Right lobe of liver (tissue), 6 donors: ENCODE measurements around the gene GRAMD4. TPM values are rescaled to one million over a fixed set of nuclear protein-coding genes. Genes with fewer than 3 reads are reported as not detected.

Source experiments
- ATAC-seq, 4 donors: fragments of 200-7000 bp; cut with Tn5 transposase; one replicate each; pipeline ENCODE4 v1.9.1; 2020; ENCODE audit warnings: mild to moderate bottlenecking in 4 of 4, moderate library complexity in 4 of 4
- DNase-seq, 3 donors: peaks; one replicate each; pipeline ENCODE4 v3.0.0-alpha.2; 2020
- H3K27ac ChIP-seq, 3 donors: fragments of 200-600 bp; one replicate each; pipeline ENCODE4 v1.8.0; 2022
- H3K27me3 ChIP-seq, 2 donors: fragments of 200-600 bp; one replicate each; pipeline ENCODE4 v1.8.0; 2022
- H3K36me3 ChIP-seq, 4 donors: fragments of 200-600 bp; sonication (generic) in 1 of 4; one replicate each; pipeline versions ENCODE4 v1.5.1 to v1.8.0; 2017 to 2022; ENCODE audit warnings: control low read depth in 1 of 4
- H3K4me1 ChIP-seq, 4 donors: fragments of 200-600 bp; sonication (generic) in 1 of 4; one replicate each; pipeline versions ENCODE4 v1.5.1 to v1.8.0; 2017 to 2022; ENCODE audit warnings: control low read depth in 1 of 4
- H3K4me3 ChIP-seq, 3 donors: fragments of 200-600 bp; one replicate each; pipeline ENCODE4 v1.8.0; 2022
- H3K9me3 ChIP-seq, 4 donors: fragments of 200-600 bp; sonication (generic) in 1 of 4; one replicate each; pipeline versions ENCODE4 v1.5.1 to v1.8.0; 2017 to 2022; ENCODE audit warnings: control low read depth in 1 of 4
- CTCF ChIP-seq, 4 donors: fragments of 200-600 bp in 3 of 4; fragments of 450-650 bp in 1 of 4; IDR thresholded peaks; one replicate each; pipeline versions ENCODE4 v1.5.1 to v1.8.0; 2016 to 2022; ENCODE audit warnings: antibody characterized with exemption in 4 of 4, mild to moderate bottlenecking in 2 of 4
- POLR2A ChIP-seq: fragments of 450-650 bp; IDR thresholded peaks from one replicate; pipeline ENCODE4 v1.6.1; 2017; ENCODE audit warnings: antibody characterized with exemption, mild to moderate bottlenecking
- WGBS: methylation state at CpG from one replicate; pipeline ENCODE4 v1.1.6; 2018; ENCODE audit warnings: low coverage, low lambda C conversion rate; ENCODE audit not compliant: insufficient coverage; ENCODE audit errors: missing lambda C conversion rate; 5-methylcytosine and 5-hydroxymethylcytosine counted together
- intact Hi-C, 2 donors: fragments of 100-400 bp; cut with DNase I; formaldehyde crosslinking; loops; one replicate each; pipeline versions ENCODE4 v1.11.2 to v1.14.1; 2022
- total RNA-seq, 6 experiments: library from RNA; depleted of rRNA in 2 of 6; stranded (reverse); fragments of >200 nt in 2 of 6; fragmentation: NEBNext Ultra II Directional in 3 of 6; extraction: Animal tissue kit (Norgen Biotek cat#: 25700) in 3 of 6; gene quantifications; one replicate each; pipeline versions ENCODE4 v1.1.0 to v1.2.4, GENCODE V29; 2016 to 2023
- donor health status: DM: no; HTN: yes; CAD: no.
- donor health status: DM: no; HTN: no; CAD: no.
- donor health status: DM: no; HTN: no; CAD: no.
- donor health status: DM: no; HTN: yes; CAD: no.
- donor health status: DM: no; HTN: yes; CAD: no.

Gene GRAMD4
- total RNA-seq, 6 experiments from 2014 or later: 29.7 to 72.0 (median 34.8) TPM

GRCh38 chr22:46660604-46661201 lies 40.5 kb downstream of the GRAMD4 start:
- no peaks in the 10 kb centered on the region for H3K9me3 ChIP-seq
- H3K4me1 ChIP-seq: peaks cover 0 to 31% (median 13%) of the 10 kb centered on the region in 4 donors
- no peak overlapping the region for H3K4me3 ChIP-seq
- DNase-seq (peak in 2 of 3 donors; percentile 74 to 81), ATAC-seq (peak; percentile 26 to 79 (median 73))
- peaks cover under 1 to 26% (median 13%) of the 10 kb centered on the region in 4 donors for H3K36me3 ChIP-seq
- intact Hi-C loops: no loop called here
- WGBS: 15% methylated on average over 11 of the region's 11 CpGs
- TF ChIP-seq CTCF (IDR thresholded peaks at IDR 0.05) (peak in 1 of 4 donors; percentile 15), POLR2A (no peak)
- no peaks in the 10 kb centered on the region for H3K27me3 ChIP-seq
- H3K27ac ChIP-seq: peak overlapping the region; percentile 46 to 88 (median 57)

DNA sequence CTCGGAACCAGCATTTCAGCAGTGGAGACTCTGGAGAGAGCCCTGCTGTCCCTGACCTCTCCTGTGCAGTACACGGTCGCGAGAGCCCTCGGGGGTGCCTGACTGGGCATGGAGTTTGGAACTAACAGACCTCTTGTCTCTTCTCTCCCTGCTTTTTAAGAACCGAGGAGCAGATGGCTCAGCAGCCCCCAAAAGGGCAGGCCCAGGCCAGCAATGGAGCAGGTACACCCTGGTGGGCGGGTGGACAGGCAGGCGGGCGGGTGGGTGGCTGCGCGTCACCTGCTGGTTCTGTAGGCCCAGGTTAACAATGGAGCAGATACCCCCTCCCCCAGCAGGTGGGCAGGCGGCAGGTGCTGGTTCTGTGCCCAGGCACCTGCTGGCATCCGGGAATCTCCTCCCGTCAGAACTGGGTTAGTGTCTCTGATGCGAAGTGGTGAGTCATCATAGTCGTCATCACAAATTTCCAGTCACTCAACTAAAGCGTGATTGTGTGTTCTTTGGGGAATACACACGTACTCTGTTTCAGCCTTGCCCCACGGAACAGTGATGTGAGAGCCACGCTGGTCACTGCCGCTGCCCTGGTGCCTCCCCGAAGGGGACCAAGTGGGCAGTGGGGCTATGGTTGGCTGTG lies 41.1 kb downstream of the GRAMD4 start:
- Histone ChIP-seq H3K4me3 (no peak overlapping the region), H3K4me1 (peaks cover 0 to 24% (median 10%) of the 10 kb centered on the region in 4 donors), H3K9me3 (no peaks in the 10 kb centered on the region), H3K27ac (peak overlapping the region; percentile 46 to 88 (median 57)), H3K36me3 (peaks cover 2 to 31% (median 16%) of the 10 kb centered on the region in 4 donors), H3K27me3 (no peaks in the 10 kb centered on the region)
- TF ChIP-seq POLR2A: no peak
- no peak for TF ChIP-seq CTCF (IDR thresholded peaks at IDR 0.05)
- DNase-seq: peak in 1 of 3 donors; percentile 65
- WGBS: 48% methylated on average over 6 of the region's 22 CpGs
- ATAC-seq: peak in 3 of 4 donors; percentile 22 to 50 (median 31)
- intact Hi-C loops: no loop called here

DNA sequence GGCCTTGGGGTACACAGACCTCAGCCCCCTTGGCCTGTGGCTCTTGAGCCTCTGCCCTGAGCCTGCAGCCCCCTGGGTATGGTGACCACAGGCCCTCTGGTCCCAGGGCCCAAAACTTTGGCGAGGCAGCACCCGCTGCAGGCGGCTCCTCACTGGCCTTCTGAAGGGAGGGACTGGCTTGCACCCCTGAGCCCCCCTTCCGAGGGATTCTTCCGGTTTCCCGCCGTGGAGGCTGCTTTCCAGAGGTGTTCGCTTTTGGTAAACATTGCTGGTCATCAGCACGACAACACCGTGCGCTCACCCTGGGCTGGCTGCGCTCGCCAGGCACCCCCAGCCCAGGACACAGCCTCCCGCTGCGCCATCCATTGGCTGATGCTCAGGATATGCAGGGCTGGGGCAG lies 42.0 kb downstream of the GRAMD4 start:
- intact Hi-C loops: no loop called here
- peaks cover 0 to 19% (median 8%) of the 10 kb centered on the region in 4 donors for H3K4me1 ChIP-seq
- H3K27me3 ChIP-seq: no peaks in the 10 kb centered on the region
- no peak for DNase-seq
- TF ChIP-seq POLR2A: no peak
- TF ChIP-seq CTCF (IDR thresholded peaks at IDR 0.05): no peak
- peak overlapping the region in 1 of 3 donors; percentile 22 for H3K27ac ChIP-seq
- no peaks in the 10 kb centered on the region for H3K9me3 ChIP-seq
- WGBS: no CpG with 5 or more reads among the region's 15 CpGs
- ATAC-seq: no peak
- H3K4me3 ChIP-seq: no peak overlapping the region
- H3K36me3 ChIP-seq: peaks cover 4 to 40% (median 20%) of the 10 kb centered on the region in 4 donors

DNA sequence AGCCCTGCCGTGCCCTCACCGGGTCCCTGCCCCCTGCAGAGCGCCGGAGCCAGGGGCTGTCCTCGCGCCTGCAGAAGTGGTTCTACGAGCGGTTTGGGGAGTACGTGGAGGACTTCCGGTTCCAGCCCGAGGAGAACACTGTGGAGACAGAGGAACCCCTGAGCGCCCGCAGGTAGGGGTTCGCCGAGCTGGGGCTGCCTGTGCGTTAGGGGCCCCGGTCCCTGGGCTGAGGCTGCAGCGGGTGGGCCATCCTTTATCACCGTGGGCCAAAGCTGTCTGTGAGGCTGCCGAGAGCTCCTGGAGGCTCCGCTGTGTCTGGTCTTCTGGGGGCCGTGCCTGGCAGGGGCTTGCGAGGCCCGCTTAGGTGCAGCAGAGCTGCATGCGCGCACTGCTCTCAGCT lies 42.8 kb downstream of the GRAMD4 start:
- ATAC-seq (no peak), DNase-seq (no peak)
- Histone ChIP-seq H3K4me1 (peaks cover 0 to 19% (median 8%) of the 10 kb centered on the region in 4 donors), H3K9me3 (no peaks in the 10 kb centered on the region), H3K27ac (no peak overlapping the region), H3K27me3 (no peaks in the 10 kb centered on the region), H3K4me3 (no peak overlapping the region), H3K36me3 (peaks cover 4 to 46% (median 20%) of the 10 kb centered on the region in 4 donors)
- no CpG with 5 or more reads among the region's 26 CpGs for WGBS
- intact Hi-C loops: no loop called here
- TF ChIP-seq CTCF (IDR thresholded peaks at IDR 0.05) (no peak), POLR2A (no peak)
